Psoas muscle (tissue), 8 donors: ENCODE measurements around the gene MTMR3. TPM values are rescaled to one million over a fixed set of nuclear protein-coding genes. Genes with fewer than 3 reads are reported as not detected.

Experiments
- ATAC-seq, 4 donors: fragments of 200-7000 bp; cut with Tn5 transposase; one replicate each; pipeline ENCODE4 v1.9.1; 2020; ENCODE audit warnings: moderate library complexity in 3 of 4, mild to moderate bottlenecking in 2 of 4
- DNase-seq, 2 donors: peaks; one replicate each; pipeline ENCODE4 v3.0.0-alpha.2; 2020
- H3K27ac ChIP-seq: fragments of 200-600 bp; one replicate; pipeline ENCODE4 v1.8.0; 2022
- H3K27me3 ChIP-seq, 3 donors: fragments of 200-600 bp in 1 of 3; one replicate each; pipeline versions ENCODE4 v1.6.1 to v1.8.0; 2013 to 2022; ENCODE audit warnings: low read length in 2 of 3, mild to moderate bottlenecking in 2 of 3, moderate library complexity in 1 of 3; ENCODE audit not compliant: insufficient read depth in 3 of 3
- H3K36me3 ChIP-seq, 2 donors: fragments of 200-600 bp in 1 of 2; one replicate each; pipeline versions ENCODE4 v1.6.1 to v1.8.0; 2013 to 2022; ENCODE audit warnings: low read depth in 1 of 2, mild to moderate bottlenecking in 1 of 2, moderate library complexity in 1 of 2; ENCODE audit not compliant: insufficient read depth in 1 of 2
- H3K4me1 ChIP-seq: fragments of 200-600 bp; one replicate; pipeline ENCODE4 v1.8.0; 2022
- H3K4me3 ChIP-seq: fragments of 200-600 bp; one replicate; pipeline ENCODE4 v1.8.0; 2022; ENCODE audit warnings: mild to moderate bottlenecking
- H3K9me3 ChIP-seq: fragments of 200-600 bp; one replicate; pipeline ENCODE4 v1.8.0; 2022
- WGBS, 3 donors: extraction: QIAGEN DNeasy Blood & Tissue Kit; methylation state at CpG; one replicate each; pipeline versions ENCODE4 v1.1.6 to v1.1.7; 2013; 5-methylcytosine and 5-hydroxymethylcytosine counted together
- intact Hi-C, 2 donors: fragments of 100-400 bp; cut with DNase I; formaldehyde crosslinking; loops; one replicate each; pipeline versions ENCODE4 v1.11.0 to v1.14.2; 2022
- polyA plus RNA-seq, 3 donors: library from polyadenylated mRNA; stranded (reverse); fragments of 200-250 nt; gene quantifications; one replicate each; pipeline ENCODE4 v1.2.3, GENCODE V29; 2013
- total RNA-seq, 4 donors: library from RNA; stranded (reverse); fragmentation: NEBNext Ultra II Directional in 2 of 4; extraction: Animal tissue kit (Norgen Biotek cat#: 25700) in 2 of 4; gene quantifications; one replicate each; pipeline versions ENCODE4 v1.2.1 to v1.2.4, GENCODE V29; 2021 to 2023
- TF ChIP-seq, protein P1 (sequence below): fragments of 200-600 bp; IDR thresholded peaks from one replicate; pipeline ENCODE4 v1.8.0; 2022; ENCODE audit warnings: antibody characterized with exemption
- donor health status: healthy with polysubstance abuse.
- donor health status: DM: no; HTN: no; CAD: no; lungs with moderate emphysema.
- donor health status: Bipolar disorder and iron deficiency.
- donor health status: healthy.
- donor health status: DM: yes; HTN: yes; CAD: no.
- donor health status: DM: no; HTN: no; CAD: no.
- donor health status: DM: no; HTN: no; CAD: no.
- donor health status: DM: yes; HTN: yes; CAD: no.

MTMR3 gene
- total and polyA plus RNA-seq, 7 donors = 7.8 to 37.9 (median 31.8) TPM

GRCh38 chr22:29903371-29903770, 20.4 kb downstream of the MTMR3 start:
- 86 to 96% (median 90%) methylated on average over 5 of the region's 5 CpGs for WGBS, 3 donors
- Histone ChIP-seq H3K4me3 (no peak overlapping the region), H3K9me3 (no peaks in the 10 kb centered on the region), H3K4me1 (peaks cover 73% of the 10 kb centered on the region), H3K27me3 (no peaks in the 10 kb centered on the region), H3K36me3 (no peaks in the 10 kb centered on the region), H3K27ac (no peak overlapping the region)
- DNase-seq (no peak), ATAC-seq (no peak)
- intact Hi-C loops = loop anchor here in 1 of 2 donors (10.0 kb wide), 1 partner anchor 61 kb away; no protein-coding TSS in a partner anchor
- TF ChIP-seq, protein P1, sequence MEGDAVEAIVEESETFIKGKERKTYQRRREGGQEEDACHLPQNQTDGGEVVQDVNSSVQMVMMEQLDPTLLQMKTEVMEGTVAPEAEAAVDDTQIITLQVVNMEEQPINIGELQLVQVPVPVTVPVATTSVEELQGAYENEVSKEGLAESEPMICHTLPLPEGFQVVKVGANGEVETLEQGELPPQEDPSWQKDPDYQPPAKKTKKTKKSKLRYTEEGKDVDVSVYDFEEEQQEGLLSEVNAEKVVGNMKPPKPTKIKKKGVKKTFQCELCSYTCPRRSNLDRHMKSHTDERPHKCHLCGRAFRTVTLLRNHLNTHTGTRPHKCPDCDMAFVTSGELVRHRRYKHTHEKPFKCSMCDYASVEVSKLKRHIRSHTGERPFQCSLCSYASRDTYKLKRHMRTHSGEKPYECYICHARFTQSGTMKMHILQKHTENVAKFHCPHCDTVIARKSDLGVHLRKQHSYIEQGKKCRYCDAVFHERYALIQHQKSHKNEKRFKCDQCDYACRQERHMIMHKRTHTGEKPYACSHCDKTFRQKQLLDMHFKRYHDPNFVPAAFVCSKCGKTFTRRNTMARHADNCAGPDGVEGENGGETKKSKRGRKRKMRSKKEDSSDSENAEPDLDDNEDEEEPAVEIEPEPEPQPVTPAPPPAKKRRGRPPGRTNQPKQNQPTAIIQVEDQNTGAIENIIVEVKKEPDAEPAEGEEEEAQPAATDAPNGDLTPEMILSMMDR = no peak

DNA sequence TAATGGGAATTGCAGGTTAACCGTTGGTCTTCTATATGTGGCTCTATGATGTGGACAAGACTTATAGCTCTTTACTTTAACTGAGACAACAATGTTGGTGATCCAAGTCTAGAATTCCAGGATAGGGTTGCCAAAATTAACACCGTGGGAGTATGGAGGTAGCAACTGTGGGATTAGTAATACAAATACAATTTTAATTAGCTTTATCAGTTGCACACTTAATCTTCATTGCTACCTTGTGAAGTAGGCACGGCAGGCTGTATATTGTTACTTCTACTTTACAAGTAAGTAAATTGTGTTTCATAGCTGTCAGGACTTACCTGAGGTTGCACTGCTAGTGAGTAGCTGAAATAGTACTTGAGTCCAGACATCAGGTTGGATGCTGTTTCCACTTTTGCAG, 21.0 kb downstream of the MTMR3 start:
- Histone ChIP-seq H3K9me3 (no peaks in the 10 kb centered on the region), H3K27me3 (no peaks in the 10 kb centered on the region), H3K27ac (peak overlapping the region; percentile 24), H3K4me3 (no peak overlapping the region), H3K36me3 (no peaks in the 10 kb centered on the region), H3K4me1 (peaks cover 80% of the 10 kb centered on the region)
- TF ChIP-seq, protein P1 = no peak
- DNase-seq (no peak), ATAC-seq (no peak)
- intact Hi-C loops = loop anchor here in 1 of 2 donors (10.0 kb wide), 1 partner anchor 61 kb away; no protein-coding TSS in a partner anchor
- WGBS, 3 donors = 53 to 64% (median 55%) methylated on average over 3 of the region's 3 CpGs

DNA sequence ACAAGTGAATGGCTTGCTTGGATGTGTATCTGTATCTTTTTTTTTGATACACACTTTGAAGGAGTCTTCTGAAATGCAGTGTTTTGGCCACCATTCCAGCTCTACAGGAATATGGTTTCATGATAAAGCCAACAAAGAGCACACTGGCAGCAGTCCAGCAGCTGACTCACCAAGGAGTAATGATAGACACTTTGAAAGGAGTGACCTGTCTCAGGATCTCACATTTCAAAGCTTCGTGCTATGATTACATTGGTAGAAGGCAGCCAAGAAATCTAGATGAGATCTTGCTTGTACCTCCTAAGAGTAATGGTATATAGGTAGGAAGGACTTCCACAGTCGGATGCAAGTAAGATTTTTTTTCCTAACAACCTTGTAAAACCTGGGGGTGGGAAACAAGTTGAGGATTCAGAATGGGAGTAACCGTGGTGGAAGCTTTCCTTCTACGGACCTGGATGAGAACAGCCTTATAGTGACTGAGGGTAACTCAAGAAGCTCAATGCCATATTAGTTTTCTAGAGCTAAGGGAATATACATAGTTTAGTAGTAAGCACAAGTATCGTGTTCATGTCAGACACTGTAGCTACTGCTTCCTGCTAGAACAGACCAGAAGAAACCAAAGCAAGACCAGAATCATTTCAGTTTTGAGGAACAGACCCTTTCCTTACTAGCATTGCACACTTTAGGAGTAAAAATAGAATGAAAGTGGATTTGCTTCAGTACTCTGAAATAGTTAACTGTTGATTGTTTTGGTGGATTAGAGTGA, 25.0 kb downstream of the MTMR3 start:
- Histone ChIP-seq H3K27ac (peak overlapping the region; percentile 74), H3K36me3 (no peaks in the 10 kb centered on the region), H3K4me3 (peak overlapping the region; percentile 43), H3K4me1 (peaks cover 90% of the 10 kb centered on the region), H3K9me3 (no peaks in the 10 kb centered on the region), H3K27me3 (no peaks in the 10 kb centered on the region)
- ATAC-seq (peak; percentile 87 to 90 (median 89)), DNase-seq (peak; percentile 78 to 90)
- 15 to 21% (median 15%) methylated on average over 5 of the region's 5 CpGs for WGBS, 3 donors
- intact Hi-C loops = loop anchor here in 1 of 2 donors (10.0 kb wide), 1 partner anchor 57 kb away; no protein-coding TSS in a partner anchor
- TF ChIP-seq, protein P1 = no peak

- DNase-seq (no peak), ATAC-seq (no peak)
- Histone ChIP-seq H3K36me3 (no peaks in the 10 kb centered on the region), H3K27me3 (no peaks in the 10 kb centered on the region), H3K27ac (peak overlapping the region; percentile 74), H3K4me3 (no peak overlapping the region), H3K9me3 (no peaks in the 10 kb centered on the region), H3K4me1 (peaks cover 100% of the 10 kb centered on the region)
- TF ChIP-seq, protein P1 = no peak
- 82 to 91% (median 84%) methylated on average over 4 of the region's 4 CpGs for WGBS, 3 donors
- intact Hi-C loops = no loop called here
Observed at GRCh38 chr22:29912141-29912540, 29.2 kb downstream of the MTMR3 start.
